ENCODE data around the gene MMAB.

The MMAB gene

DNA sequence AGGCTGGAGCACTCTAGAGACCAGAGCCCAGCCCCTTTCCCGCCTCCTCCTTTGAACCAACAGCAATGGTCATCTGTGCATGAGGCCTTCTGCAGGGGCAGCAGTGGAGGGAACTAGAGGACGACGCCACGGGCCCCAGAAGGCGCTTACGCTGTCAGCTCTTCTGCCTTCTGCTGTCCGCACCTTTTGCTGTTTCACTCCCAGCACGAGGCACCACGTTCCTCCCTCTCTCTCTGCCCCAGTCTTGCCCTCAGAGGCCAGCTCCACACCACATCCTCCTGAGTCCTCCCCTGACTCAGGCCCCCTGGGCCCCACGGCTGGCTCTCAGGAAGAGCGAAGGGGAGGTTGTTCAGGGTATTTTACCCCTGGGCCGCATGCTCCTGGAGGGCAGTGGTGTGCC is 15.5 kb downstream of the MMAB start:
- no peak for DNase-seq

DNA sequence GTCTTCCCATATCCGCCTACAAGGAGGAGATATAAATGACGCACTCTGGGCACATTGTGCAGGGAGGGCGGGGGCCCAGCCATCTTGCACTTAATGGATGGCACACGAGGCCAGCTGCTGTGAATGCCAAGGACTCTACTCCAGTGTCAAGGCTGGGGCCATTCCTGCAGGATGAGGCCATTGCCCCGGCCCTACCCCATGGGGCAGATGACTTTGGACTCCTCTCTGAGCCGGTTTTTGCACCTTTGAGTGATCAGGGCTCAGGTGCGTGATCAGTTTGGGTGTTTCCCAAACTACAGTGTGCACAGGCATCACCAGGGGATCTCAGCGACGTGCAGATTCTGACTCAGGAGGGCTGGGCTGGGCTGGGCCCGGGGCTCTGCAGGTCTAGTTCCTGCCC is 16.1 kb downstream of the MMAB start:
- DNase-seq: no peak

DNA sequence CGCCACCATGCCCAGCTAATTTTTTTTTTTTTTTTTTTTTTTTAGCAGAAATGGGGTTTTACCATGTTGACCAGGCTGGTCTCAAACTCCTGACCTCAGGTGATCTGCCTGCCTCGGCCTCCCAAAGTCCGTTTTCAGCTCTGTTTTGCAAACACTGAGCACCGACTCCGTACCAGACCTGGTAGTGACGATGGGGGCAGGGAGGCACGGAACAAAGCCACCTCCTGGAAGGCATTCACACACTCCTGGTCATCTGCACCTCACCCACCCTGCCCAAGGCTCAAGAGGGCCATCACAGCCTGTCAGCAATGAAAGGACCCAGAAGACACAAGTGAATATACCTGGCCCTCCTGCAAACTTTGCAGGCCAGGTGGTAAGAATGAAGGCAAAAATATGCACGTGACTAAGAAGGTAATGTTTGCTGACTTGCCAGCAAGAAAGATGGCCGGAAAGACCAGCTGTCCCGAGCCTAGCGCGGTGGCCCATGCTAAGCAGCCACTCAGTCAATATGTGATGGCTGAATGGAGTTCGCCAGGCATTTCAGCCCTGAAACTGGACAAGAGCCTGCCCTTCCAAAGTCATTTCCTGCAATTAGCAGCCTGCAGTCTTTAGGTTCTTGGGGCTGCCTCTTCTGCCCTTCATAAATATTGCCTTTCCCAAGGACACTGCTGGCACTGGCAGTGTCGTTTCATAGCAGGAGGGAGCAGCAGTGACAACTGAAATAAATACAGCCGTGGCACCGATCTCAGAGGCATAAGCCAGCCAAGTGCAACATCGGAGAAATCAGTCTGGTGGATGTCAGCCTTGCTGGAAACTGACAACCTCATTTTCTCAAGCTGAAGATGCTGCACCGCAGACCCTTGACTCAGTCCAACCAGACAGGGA is 17.6 kb downstream of the MMAB start:
- DNase-seq: no peak

DNA sequence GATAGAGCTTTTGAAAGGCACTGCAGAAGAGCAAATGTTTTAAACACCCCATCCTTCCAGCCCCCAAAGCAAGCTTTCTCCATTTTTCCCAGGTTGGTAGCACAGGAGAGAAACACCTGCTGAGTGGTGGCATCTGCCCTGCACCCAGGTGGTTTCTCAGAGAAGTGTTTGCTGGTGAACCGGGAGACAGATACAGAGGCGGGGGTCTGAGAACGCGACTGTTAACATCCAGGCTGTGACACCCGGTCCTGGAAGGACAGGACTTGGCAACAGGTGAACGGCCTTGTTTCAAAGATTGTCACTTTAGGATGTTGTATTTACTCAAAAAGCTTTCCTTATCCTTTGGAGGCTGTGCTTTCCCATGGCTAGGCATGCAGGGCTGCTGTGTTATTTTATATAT is 18.5 kb downstream of the MMAB start:
- no peak for DNase-seq

DNA sequence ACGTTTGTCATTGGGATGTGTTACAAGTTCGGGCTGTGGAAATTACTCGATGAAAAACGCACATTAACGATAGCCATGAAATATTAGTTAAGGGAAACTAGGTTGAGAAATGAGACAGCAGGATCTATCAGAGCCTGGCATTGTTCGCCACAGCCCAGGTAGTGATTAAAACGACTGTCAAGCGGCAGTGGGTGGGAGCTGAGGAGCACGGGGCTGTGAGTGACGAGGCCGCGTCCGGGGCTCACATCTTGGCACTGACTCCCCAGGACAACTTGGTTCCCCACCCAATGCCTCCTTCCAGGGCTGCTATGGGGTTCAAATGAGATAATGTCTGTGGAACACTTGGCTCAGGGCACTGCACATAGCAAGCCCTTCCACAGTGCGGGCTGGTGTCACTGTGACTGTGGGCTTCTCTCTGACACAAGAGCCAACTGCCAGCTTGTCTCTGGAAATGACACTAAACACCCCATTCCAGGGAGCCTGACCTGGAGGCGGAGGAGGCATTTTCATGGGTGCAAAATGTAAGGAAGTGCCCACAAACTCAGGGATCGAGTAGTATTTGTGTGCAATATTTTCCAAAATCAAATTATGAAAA is 19.3 kb downstream of the MMAB start:
- no peak for DNase-seq

DNA sequence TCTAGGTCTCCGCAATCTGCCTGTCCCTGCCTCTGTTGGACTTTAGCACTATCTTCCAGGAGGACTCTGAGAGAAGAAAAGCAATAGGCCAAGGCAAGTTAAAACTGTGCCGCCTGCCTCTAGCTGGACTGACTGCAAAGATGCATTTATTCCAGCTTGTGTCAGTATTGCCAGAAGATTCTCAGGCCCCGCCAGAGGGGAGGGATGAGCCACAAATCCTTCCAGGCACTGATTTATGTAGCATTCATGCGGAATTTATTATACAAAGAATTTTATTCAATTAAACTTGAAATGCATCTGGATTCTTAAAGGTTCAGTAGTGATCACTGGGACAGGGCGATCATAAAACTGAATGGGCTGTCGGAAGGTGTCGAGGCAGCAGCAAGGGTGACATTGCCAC is 19.8 kb downstream of the MMAB start:
- DNase-seq: no peak

DNA sequence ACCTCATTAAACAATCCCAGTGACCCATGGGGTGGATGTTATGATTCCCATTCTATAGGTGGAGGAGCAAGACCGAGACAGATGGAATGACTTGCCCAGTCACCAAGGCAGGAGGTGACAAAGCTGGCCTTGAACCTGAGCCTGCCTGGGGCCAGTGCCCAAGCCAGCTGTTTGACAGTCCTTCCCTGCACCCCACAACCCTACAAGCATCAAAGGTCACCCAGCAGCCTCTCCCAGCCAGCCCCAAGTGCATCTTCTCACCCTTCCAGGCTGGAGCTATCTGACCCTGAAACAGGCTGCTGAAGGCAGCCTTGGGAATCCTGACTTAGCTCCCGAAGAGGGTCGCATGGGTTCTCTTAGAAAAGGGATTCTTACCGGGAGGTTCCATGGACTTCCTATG is 20.3 kb downstream of the MMAB start:
- DNase-seq: no peak

DNA sequence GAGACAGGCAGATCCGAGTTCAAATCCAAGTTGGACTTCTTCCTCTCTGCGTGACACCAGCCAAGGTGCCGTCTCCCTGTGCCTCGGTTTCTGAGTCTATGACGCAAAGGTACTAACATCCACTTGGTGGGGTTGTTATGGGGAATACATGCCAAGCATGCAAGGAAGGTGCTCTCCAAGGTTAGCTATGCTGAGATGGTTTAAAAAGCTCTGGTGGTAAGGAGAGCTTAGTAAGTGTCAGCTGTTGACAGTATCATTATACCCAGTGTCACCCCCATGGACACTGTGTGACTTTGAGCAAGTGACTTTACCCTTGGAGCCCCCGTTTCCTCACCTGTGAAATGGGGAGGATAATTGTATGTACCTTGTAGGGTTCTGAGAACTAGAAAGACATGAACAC is 22.2 kb downstream of the MMAB start:
- no peak for DNase-seq

DNA sequence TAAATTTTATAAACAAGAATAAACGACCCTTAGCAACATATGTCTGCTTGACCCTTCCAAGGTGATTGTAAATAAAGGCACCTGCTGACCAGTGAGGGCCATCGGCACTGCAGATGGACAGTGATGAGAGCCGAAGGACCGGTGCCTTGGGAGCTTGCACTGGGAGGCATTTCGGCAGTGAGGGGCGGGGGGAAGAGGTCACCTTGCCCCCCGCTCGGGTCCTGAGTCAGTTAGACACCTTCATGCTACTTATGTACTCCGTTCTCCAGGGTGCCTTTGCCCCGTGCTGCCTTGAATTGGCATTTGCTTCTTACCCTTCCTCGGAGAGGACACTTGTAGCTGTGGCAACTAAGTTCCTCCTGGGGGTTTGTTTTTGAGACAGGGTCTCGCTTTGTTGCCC is 23.0 kb downstream of the MMAB start:
- no peak for DNase-seq

DNA sequence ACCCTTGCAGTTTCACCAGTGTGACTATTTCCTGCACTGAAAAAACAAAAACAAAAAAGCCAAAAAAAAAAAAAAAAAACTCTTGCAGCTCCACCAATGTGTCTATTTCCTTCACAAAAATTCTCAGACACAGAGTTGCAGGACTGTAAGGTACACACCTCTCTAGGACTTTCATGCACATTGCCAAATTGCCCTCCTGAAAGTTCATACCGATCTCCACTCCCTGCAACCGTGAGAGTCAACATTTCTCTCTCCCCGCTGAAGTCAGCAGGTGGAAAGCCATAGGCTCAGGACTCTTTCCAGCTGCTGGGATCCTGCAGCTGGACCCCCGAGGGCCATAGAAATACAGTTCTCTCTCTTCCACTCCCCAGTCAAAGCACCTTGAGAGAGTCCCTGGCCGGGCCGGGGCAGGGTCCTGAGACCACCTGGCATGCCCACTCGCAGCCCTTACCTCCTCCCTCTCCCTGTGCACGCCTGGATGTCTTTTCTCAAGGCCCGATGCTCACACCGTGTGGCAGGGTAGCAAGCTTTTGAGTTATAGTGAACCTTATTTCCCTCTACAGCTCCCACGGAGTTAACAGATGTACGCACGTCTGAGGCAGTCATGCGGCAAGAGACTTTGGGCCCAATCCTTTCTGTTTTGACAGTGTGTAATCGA is 23.6 kb downstream of the MMAB start:
- DNase-seq: no peak

DNA sequence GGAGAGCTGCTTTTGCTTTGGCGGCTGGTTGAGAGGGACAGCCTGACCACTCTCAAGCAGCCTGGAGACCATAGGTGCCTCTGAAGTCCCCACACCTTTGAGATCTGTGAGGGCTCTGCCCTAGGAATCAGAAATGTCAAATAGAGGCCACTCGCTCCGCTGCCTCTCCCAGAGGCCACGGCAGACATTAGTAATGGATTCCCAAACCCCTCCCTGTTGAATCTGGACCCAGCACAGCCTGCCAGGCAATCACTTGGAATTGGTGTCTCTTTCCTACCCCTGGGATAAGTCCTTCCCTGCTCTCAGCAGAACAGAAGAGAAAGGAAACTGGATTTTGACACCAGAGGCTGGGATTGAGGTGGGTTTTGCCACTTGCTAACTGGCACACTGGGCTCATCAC is 25.0 kb downstream of the MMAB start:
- DNase-seq: no peak

DNA sequence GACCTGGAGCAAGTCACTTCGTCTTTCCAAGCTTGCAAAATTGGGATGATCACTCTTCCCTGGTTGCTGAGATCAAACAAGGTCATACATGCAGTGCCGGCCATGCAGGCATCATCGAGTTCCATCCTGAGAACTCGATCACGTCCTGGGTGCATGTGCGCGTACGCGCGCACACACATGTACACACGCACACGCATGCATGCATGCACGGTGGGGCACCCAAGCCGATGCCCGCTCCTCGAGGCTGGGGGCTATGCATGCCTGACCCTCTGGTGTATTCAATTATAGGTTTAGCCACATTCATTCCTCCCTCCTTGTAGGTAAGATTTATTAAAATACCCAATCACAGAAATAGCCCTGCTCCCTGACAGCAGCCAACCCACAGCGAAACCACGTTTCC is 26.0 kb downstream of the MMAB start:
- no peak for DNase-seq

DNA sequence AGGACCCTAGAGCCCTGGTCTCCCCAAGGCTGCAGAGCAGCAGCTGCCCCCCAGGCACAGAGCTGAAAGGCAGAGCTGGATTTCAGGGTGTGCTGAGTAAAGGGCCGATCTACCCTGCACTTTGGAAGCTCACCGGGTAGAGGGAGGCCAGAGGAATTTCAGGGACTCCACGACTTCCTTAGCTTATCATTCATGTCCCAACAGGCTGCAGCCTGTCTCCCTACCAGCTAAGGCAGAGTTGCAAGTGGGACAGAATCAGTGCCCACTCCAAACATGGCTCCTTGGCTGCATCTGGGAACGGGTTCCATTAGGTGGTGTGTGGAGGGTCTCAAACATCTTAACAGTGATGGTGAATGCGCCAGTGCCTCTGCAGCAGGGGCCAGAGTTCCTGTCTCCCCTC is 27.5 kb downstream of the MMAB start:
- DNase-seq: no peak

DNA sequence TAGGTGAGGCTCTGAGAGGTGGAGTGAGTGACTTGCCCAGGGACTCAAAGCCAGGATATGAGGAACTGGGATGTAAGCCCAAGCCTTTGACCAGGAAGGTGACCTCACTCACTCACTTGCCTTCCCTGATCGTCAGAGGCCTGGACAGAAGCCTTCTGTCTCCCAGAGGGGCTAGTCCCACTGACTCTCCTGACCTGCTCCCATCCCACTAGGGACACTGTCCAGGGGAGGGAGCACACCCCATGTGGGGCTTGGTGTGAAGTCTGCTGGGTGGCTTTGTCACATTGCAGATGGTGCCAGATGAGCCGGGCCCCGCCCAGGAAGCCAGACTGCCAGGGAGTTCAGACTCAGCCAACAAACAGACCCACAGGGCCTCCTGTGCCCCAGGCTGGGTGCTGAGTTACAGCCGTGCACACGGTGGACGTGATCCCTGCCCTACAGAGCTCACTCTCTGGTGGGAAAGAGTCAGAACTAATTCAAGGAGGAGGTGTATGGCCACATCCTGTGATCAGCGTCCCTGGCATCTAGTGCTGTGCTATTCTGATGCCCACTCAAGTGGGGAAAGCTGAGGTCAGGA is 28.3 kb downstream of the MMAB start:
- DNase-seq: peak; percentile 14

DNA sequence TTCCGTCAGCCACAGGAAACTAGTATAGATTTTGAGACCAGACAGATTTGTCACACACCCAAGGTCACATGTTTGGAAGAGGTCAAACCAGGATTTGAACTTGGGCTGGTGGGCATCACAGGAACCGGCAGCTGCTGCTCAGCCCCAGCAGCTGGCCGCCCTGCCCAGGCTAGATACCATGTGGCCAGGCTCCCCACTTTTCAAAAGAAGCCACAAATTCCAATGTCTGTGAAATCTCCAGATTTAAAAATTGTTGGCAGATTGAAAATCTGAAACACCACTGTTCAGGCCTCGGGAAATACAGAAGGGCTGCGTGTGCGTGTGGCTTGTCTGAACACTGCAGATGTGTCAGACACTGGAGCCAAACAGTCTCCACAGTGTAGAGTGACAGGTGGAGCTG is 30.4 kb downstream of the MMAB start:
- no peak for DNase-seq

DNA sequence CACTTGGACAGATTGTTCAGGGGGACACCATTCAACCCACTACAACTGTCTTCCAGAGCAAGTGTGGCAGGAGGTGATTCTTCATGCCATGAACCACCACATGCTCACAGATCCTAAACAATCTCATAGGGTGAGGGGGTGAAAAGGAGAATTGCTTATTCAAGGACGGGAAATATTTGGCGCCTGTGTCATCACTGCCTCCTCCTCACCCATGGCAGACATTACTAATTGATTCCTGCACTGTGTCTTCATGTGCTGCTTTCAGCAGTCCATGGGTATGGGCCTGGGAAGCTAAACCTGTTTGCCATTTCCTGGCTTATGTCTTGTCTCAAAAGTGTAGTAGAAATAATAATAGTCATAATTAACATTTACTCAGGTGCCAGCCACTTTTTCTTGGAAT is 31.3 kb downstream of the MMAB start:
- DNase-seq: no peak

DNA sequence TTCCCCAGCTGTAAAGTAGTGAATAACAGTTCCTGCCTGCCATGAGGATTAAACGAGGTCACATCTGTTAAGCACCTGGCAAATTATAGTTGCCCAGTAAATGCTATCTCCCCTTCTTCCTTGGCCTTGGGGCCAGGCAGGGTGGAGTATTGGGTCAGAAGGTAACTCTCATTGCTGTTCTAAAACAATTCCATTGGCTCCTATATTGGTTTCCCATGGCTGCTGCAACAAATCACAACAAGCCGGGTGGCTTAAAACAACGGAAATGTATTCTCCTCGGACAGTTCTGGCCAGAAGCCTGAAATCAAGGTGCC is 31.9 kb downstream of the MMAB start:
- no peak for DNase-seq

DNA sequence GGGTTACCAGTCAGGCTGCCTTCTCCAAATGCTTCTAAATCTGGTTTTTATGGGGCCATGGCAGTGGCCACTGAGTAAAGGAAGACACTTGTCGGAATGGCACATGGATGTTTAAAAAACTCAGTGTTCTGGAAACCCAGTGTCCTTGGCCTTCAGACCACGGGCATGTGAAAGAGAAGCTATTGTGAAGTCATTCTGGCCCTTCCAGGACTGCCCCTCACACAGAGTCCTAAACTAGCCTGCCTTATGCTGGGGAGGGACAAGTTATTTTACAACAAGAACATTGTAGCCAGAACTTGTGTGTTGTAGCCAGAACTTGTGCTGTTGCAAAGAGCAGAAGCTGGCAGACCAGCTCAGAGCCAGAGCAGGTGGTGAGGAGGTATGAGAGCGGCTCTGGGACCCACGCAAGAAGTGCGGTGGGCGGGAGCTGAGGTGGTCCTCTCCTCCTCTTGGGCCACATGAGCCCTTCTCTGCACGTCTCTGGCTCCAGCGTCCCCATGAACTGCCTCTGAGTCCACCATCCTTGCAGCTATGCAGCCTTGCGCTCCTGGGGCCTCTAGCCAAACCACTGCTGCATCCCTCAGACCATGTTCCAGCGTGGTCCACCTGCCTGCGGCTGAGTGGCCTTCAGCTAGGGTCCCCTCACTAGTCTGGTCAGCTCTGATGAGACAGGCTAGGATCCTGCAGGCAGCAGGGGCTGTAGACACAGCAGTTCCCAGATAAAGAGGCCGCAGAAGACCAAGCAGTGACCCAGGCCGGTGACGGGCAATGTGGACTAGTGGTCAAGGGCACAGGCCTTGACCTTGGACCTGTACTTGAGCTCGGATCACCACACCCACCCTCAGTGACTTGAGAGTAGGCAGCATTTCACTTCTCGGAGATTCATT is 32.5 kb downstream of the MMAB start:
- DNase-seq: no peak

DNA sequence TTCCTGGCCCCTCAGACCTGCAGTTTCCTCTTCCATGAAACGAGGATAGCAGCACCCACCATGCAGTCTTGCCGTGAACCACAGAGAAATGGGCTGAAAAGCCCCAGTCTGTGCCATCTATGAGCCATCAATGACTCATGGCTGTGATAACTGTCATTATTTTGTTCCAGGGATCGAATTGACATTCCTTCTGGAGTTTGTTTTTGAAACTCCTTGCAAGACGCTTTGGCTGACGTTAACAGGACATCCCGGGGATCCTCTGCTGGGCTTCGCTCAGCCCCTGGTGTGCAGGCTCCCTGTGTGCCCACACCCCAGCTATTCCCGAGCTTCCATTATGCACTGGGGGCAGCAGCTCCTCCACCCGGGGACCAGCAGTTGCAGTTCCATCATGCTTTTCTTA is 33.8 kb downstream of the MMAB start:
- no peak for DNase-seq

DNA sequence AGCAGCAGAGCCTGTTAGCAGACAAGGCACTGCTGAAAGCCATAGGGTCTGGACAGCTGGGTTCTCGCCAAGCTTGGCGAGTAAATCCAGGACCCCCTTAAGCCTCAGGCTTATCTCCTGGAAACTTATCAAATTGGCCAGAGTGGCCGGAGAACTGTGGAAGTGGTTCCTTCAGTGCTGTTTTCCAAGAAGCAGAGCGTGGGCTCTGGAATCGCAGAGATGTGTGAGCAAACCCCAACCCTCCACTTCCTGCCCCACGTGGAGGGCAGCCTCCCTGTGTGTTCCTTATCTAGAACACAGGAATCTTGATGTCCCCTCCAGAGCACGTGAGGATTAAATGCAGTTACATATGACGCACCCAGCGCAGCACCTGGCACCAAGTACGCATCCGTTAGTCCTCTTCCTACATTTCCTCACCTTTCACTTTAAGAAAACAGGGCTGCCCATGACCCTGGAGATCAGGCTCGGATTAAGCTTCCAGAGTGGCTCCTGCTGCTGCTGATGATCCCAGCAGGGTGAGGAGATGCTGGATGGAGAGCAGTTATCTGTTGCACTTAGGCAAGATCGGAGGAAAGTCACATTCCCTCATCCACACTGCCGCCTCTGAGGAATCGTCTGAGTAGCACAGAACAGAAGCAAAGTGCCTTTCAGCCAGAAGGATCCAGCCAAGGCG is 35.0 kb downstream of the MMAB start:
- DNase-seq: no peak

DNA sequence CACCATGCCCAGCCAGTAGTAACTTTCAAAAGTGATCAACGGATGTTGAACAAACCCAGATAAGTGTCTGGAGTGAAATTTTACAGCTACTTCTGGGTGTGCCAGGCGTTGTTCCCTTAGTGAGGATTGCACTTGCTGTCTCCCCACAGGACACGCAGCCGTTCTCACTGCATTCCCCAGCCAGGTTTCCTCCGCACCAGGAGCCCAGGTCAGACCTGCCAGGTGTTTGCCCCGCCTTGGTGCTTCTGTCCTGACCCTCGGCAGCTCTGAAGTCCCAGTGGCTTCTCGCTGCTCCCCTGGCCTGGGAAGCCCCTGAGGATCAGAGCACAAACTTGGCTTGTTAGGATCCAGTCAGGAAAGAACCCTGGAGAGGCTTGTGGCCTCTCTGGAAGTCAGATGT is 36.2 kb downstream of the MMAB start:
- DNase-seq: no peak

DNA sequence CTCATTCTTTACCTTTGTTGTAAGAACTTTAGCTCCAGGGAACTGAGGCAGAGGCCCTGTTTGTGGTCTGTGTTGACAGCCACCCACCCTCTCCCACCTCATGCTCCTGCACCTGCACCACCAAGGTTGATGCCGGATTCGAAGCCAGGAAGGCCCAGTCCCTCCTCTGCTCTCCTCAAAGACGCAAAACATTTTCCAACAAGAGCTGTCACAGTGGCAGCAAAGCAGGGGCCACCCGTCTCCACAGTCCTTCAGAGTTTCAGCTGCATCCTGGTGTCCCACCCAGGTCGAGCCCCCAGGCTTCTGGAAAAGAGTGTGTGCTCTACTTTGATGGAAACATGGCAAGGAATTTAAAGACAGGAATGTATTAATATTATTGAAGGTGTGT is 37.4 kb downstream of the MMAB start:
- DNase-seq: no peak

Data from activated gamma-delta T cell treated with Interleukin-2 at 50 U/mL for 16 hours (primary cell).